ENCODE data around the gene FOXC2. TPM values are rescaled to one million over a fixed set of nuclear protein-coding genes. Genes with fewer than 3 reads are reported as not detected.

Gene FOXC2
- total and polyA plus RNA-seq, 2 donors, result 0.09 to 1.2 TPM

DNA sequence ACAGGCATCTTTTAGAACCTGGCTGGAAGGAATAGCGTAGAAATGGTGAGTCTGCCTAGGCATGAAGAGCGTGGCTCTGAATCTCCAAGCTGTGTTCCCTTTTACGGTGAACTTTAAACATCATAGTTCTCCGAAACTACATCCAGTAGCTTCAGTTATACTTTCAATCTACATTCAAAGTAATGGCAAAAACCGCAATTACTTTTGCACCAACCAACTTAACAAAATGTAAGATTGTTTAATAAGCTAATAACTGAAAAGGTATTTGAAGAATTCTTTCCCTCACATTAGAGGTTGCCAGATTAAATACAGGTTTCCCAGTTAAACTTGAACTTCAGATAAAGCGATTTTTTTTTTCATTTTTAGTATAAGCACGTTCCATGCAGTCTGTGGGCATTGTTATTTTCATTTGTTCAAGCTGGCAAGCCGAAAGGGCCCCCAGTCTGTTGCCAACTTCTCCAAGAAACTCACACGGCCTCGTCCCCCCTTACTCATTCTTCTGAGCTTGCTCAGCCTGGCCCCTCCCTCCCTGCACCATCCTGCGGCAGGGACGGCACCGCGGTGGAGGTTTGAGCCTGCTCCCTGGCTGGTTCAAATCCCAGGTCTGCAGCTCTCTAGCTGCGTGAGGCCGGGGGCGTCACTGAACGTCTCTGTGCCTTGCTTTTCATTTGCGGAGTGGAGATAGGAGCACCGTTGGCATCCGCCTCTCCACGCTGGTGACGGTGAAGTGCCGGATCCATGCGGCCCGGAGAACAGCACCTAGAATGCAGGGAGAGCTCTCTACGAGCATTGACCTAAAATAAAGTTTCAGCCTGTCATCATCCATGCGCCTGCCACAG is 8.1 kb upstream of the FOXC2 start:
- Histone ChIP-seq H3K27ac (ENCODE audit: low read depth in 1 of 2, low read length in 1 of 2) (no peak overlapping the region), H3K4me1 (ENCODE audit: control insufficient read depth in 2 of 2, insufficient read depth in 2 of 2, low read length in 2 of 2) (peaks cover 12 to 17% of the 10 kb centered on the region in 2 donors), H3K27me3 (ENCODE audit: control insufficient read depth in 2 of 2, insufficient read depth in 1 of 2, low read length in 1 of 2) (peaks cover 17 to 28% of the 10 kb centered on the region in 2 donors), H3K4me3 (ENCODE audit: low read length in 2 of 2) (no peak overlapping the region), H3K9me3 (ENCODE audit: control insufficient read depth in 2 of 2, insufficient read depth in 1 of 2, low read length in 1 of 2) (no peaks in the 10 kb centered on the region), H3K36me3 (ENCODE audit: control insufficient read depth in 2 of 2, insufficient read depth in 2 of 2, low read length in 1 of 2) (no peaks in the 10 kb centered on the region)
- DNase-seq (ENCODE audit: low read depth in 6 of 9, low spot score in 9 of 9), result no peak
- 88% methylated on average over 28 of the region's 28 CpGs for WGBS

DNA sequence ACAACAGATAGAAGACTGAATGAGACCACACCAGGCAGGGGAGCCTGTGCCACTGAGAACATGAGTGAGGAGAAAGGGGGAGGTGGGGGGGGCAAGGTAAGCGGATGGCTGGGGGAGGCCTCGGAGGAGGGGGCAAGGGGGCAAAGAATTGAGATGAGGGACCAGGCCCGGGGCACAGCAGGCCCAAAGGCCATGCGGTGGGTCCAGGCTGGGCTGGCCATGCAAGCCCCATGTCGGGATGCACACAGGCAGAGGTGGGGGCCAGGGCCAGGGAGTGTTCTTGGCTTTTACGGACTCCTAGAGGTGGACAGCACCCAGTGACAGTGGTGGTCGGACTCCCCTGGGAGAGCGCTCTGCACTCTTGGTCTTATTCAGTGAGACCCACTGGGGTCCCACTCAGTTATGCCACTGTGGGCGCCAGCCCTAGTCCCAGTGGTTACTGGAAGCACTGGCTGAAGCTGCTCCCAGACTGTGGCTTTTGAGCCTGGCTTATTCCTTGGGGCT is 6.8 kb upstream of the FOXC2 start:
- DNase-seq (ENCODE audit: low read depth in 6 of 9, low spot score in 9 of 9), result no peak

DNA sequence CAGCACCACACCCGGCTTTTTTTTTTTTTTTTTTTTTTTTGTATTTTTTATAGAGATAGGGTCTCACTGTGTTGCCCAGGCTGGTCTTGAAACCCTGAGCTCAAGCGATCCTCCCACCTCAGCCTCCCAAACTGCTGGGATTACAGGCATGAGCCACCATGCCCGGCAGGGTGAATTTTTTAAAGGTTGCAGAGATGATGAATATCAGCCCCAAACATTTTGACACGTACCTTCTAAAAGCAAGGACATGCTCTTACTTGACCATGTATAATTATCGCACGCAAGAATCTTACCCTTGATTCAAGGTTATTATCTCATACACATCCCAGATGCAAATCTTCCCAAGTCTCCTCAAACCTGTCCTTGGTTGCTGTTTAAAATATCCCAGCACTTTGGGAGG is 4.3 kb upstream of the FOXC2 start:
- 80% methylated on average over 6 of the region's 6 CpGs for WGBS

More for the DNA sequence above, 6.8 kb upstream of the FOXC2 start:
- Histone ChIP-seq H3K27ac (ENCODE audit: low read depth in 1 of 2, low read length in 1 of 2) (no peak overlapping the region), H3K36me3 (ENCODE audit: control insufficient read depth in 2 of 2, insufficient read depth in 2 of 2, low read length in 1 of 2) (no peaks in the 10 kb centered on the region), H3K9me3 (ENCODE audit: control insufficient read depth in 2 of 2, insufficient read depth in 1 of 2, low read length in 1 of 2) (no peaks in the 10 kb centered on the region), H3K4me3 (ENCODE audit: low read length in 2 of 2) (no peak overlapping the region), H3K27me3 (ENCODE audit: control insufficient read depth in 2 of 2, insufficient read depth in 1 of 2, low read length in 1 of 2) (peaks cover 28 to 39% of the 10 kb centered on the region in 2 donors), H3K4me1 (ENCODE audit: control insufficient read depth in 2 of 2, insufficient read depth in 2 of 2, low read length in 2 of 2) (peaks cover 8 to 15% of the 10 kb centered on the region in 2 donors)
- 94% methylated on average over 9 of the region's 9 CpGs for WGBS

DNA sequence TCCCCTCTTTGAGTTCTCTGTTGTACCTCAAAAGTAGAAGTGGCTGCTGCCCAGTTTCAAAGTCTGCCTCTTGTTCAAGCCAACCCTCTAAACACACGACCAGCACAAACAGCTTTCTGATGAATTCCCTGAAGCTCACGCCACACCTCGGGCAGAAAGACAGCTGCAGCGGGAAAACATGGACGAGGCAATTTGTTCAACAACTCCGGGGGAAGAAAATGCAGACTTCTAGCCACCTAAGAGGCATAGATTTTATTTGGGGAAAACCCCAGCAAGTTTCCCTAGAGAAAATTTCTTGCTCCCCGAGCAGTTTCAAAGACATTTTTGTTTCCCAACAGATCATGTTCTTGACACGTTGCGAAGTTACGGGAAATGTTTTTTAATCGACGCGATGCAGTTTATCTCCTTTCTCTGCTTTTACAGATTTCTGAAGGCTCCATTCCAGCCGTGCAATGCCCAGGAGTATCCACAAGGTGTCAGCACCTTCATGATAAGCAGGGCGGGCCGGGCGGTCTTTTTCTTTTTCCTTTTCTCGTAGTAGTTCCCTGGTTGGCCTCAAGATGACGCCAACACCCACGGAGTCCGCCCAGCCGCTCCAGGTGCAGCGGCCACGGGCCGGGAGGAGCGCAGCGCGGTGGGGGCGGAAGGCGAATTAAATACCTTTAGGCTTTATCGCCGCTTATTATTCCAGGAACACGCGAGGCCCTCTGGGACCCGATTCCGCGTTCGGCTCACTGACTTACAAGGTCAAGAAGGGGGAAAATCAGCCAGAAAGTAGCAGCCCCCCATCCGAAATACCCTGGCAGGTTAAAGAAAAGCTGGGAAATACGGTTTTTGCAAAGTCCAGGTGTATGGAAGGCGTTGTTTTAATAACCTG is 2.9 kb upstream of the FOXC2 start:
- under 1% methylated on average over 41 of the region's 41 CpGs for WGBS
- Histone ChIP-seq H3K36me3 (ENCODE audit: control insufficient read depth in 2 of 2, insufficient read depth in 2 of 2, low read length in 1 of 2) (no peaks in the 10 kb centered on the region), H3K4me1 (ENCODE audit: control insufficient read depth in 2 of 2, insufficient read depth in 2 of 2, low read length in 2 of 2) (peaks cover 6 to 10% of the 10 kb centered on the region in 2 donors), H3K4me3 (ENCODE audit: low read length in 2 of 2) (peak overlapping the region in 1 of 2 donors; percentile 8), H3K27ac (ENCODE audit: low read depth in 1 of 2, low read length in 1 of 2) (no peak overlapping the region), H3K9me3 (ENCODE audit: control insufficient read depth in 2 of 2, insufficient read depth in 1 of 2, low read length in 1 of 2) (no peaks in the 10 kb centered on the region), H3K27me3 (ENCODE audit: control insufficient read depth in 2 of 2, insufficient read depth in 1 of 2, low read length in 1 of 2) (peaks cover 57 to 69% of the 10 kb centered on the region in 2 donors)
- DNase-seq (ENCODE audit: low read depth in 6 of 9, low spot score in 9 of 9), result peak; percentile 59 to 94 (median 84)

More for the DNA sequence above, 4.3 kb upstream of the FOXC2 start:
- Histone ChIP-seq H3K36me3 (ENCODE audit: control insufficient read depth in 2 of 2, insufficient read depth in 2 of 2, low read length in 1 of 2) (no peaks in the 10 kb centered on the region), H3K4me3 (ENCODE audit: low read length in 2 of 2) (no peak overlapping the region), H3K9me3 (ENCODE audit: control insufficient read depth in 2 of 2, insufficient read depth in 1 of 2, low read length in 1 of 2) (no peaks in the 10 kb centered on the region), H3K27me3 (ENCODE audit: control insufficient read depth in 2 of 2, insufficient read depth in 1 of 2, low read length in 1 of 2) (peaks cover 48 to 58% of the 10 kb centered on the region in 2 donors), H3K4me1 (ENCODE audit: control insufficient read depth in 2 of 2, insufficient read depth in 2 of 2, low read length in 2 of 2) (peaks cover 6 to 10% of the 10 kb centered on the region in 2 donors), H3K27ac (ENCODE audit: low read depth in 1 of 2, low read length in 1 of 2) (no peak overlapping the region)
- no peak for DNase-seq (ENCODE audit: low read depth in 6 of 9, low spot score in 9 of 9)

DNA sequence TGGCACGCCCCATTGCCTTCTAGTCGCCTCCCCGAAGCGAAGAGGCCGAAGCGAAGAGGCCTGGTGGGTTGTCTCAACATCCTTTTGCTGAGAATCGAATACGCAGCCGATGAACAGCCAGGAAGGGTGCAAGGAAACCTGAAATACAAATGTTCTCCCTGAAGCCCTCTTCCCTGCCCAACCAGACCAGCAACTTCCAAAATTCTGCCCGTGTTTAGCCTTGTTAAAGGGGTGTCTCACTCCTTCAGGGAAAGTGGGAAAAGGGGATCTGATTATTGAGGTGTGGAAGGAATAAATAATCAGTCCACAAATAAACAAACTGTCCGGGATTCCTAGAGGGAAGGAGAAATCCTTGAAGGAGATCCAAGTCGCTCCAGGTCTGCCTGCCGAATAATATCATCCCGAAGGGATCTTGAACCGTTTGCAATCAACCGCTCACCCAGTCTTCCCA is 1.4 kb upstream of the FOXC2 start:
- Histone ChIP-seq H3K4me1 (ENCODE audit: control insufficient read depth in 2 of 2, insufficient read depth in 2 of 2, low read length in 2 of 2) (peaks cover 6 to 10% of the 10 kb centered on the region in 2 donors), H3K4me3 (ENCODE audit: low read length in 2 of 2) (no peak overlapping the region), H3K27me3 (ENCODE audit: control insufficient read depth in 2 of 2, insufficient read depth in 1 of 2, low read length in 1 of 2) (peaks cover 70 to 79% of the 10 kb centered on the region in 2 donors), H3K27ac (ENCODE audit: low read depth in 1 of 2, low read length in 1 of 2) (no peak overlapping the region), H3K36me3 (ENCODE audit: control insufficient read depth in 2 of 2, insufficient read depth in 2 of 2, low read length in 1 of 2) (no peaks in the 10 kb centered on the region), H3K9me3 (ENCODE audit: control insufficient read depth in 2 of 2, insufficient read depth in 1 of 2, low read length in 1 of 2) (no peaks in the 10 kb centered on the region)
- 44% methylated on average over 16 of the region's 16 CpGs for WGBS
- DNase-seq (ENCODE audit: low read depth in 6 of 9, low spot score in 9 of 9), result no peak

DNA sequence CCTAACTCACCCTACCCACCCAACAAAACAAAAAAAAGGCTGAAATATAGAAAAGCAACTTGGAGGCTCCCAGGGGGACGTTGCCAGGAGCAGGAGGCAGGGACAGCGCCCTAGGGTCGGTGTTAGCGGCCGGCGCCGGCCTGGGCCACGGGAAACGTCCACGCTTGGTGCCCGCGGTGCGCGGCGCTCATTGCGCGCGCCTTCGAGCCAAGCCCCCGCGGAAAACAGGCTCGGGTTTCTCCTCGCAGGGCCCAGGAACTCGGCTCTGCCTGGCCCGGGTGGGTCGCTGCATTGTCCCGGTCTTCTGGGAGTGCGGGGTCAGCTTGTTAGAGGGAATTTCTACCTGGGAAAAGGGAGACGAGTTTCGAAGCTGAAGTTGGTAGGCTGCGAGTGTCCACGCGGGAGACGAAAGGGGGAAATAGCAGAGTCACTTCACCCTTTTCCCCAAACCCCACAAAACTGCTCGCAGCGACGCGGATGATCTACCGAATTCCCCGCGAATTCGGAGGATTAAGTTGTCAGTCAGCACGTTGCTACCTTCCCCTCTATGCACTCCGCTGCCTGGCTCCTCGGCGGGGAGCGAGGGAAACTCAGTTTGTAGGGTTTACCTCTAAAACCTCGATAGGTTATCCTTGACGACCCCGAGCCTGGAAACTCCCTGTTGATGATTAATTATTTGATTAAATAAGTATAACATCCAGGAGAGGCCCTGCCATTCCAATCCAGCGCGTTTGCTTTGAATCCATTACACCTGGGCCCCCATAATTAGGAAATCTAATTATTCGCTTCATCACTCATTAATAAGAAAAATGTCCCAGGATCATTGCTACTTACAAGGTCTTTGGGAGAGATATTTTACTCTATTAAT is 751 bp upstream of the FOXC2 start:
- no peaks in the 10 kb centered on the region for H3K9me3 ChIP-seq (ENCODE audit: control insufficient read depth in 2 of 2, insufficient read depth in 1 of 2, low read length in 1 of 2)
- peaks cover 75 to 86% of the 10 kb centered on the region in 2 donors for H3K27me3 ChIP-seq (ENCODE audit: control insufficient read depth in 2 of 2, insufficient read depth in 1 of 2, low read length in 1 of 2)
- H3K27ac ChIP-seq (ENCODE audit: low read depth in 1 of 2, low read length in 1 of 2), result no peak overlapping the region
- H3K36me3 ChIP-seq (ENCODE audit: control insufficient read depth in 2 of 2, insufficient read depth in 2 of 2, low read length in 1 of 2), result no peaks in the 10 kb centered on the region
- 9% methylated on average over 53 of the region's 53 CpGs for WGBS
- no peak overlapping the region for H3K4me3 ChIP-seq (ENCODE audit: low read length in 2 of 2)
- peaks cover 6 to 10% of the 10 kb centered on the region in 2 donors for H3K4me1 ChIP-seq (ENCODE audit: control insufficient read depth in 2 of 2, insufficient read depth in 2 of 2, low read length in 2 of 2)
- DNase-seq (ENCODE audit: low read depth in 6 of 9, low spot score in 9 of 9), result no peak

DNA sequence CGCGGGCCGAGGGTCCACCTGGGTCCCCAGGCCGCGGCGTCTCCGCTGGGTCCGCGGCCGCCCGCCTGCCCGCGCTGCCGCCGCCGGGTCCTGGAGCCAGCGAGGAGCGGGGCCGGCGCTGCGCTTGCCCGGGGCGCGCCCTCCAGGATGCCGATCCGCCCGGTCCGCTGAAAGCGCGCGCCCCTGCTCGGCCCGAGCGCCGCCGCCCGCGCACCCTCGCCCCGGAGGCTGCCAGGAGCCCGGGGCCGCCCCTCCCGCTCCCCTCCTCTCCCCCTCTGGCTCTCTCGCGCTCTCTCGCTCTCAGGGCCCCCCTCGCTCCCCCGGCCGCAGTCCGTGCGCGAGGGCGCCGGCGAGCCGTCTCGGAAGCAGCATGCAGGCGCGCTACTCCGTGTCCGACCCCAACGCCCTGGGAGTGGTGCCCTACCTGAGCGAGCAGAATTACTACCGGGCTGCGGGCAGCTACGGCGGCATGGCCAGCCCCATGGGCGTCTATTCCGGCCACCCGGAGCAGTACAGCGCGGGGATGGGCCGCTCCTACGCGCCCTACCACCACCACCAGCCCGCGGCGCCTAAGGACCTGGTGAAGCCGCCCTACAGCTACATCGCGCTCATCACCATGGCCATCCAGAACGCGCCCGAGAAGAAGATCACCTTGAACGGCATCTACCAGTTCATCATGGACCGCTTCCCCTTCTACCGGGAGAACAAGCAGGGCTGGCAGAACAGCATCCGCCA is 504 bp downstream of the FOXC2 start:
- H3K36me3 ChIP-seq (ENCODE audit: control insufficient read depth in 2 of 2, insufficient read depth in 2 of 2, low read length in 1 of 2), result no peaks in the 10 kb centered on the region
- H3K4me1 ChIP-seq (ENCODE audit: control insufficient read depth in 2 of 2, insufficient read depth in 2 of 2, low read length in 2 of 2), result peaks cover 6 to 10% of the 10 kb centered on the region in 2 donors
- DNase-seq (ENCODE audit: low read depth in 6 of 9, low spot score in 9 of 9), result peak in 1 of 9 donors; percentile 25
- H3K27me3 ChIP-seq (ENCODE audit: control insufficient read depth in 2 of 2, insufficient read depth in 1 of 2, low read length in 1 of 2), result peaks cover 86 to 93% of the 10 kb centered on the region in 2 donors
- no peaks in the 10 kb centered on the region for H3K9me3 ChIP-seq (ENCODE audit: control insufficient read depth in 2 of 2, insufficient read depth in 1 of 2, low read length in 1 of 2)
- no peak overlapping the region for H3K27ac ChIP-seq (ENCODE audit: low read depth in 1 of 2, low read length in 1 of 2)
- peak overlapping the region in 1 of 2 donors; percentile 47 for H3K4me3 ChIP-seq (ENCODE audit: low read length in 2 of 2)
- 4% methylated on average over 87 of the region's 88 CpGs for WGBS

Measured in thymus (tissue), 11 donors.